HepG2 (cell line): ENCODE data around the gene ZFR. TPM values are rescaled to one million over a fixed set of nuclear protein-coding genes. Genes with fewer than 3 reads are reported as not detected.

Experiments used
- ARNT2 ChIP-seq: sonication (generic); formaldehyde crosslinking; IDR thresholded peaks from 2 replicates; pipeline ENCODE4 v1.8.0; 2022; ENCODE audit warnings: mild to moderate bottlenecking, low read depth, missing genetic modification reagents, moderate library complexity
- BCLAF1 ChIP-seq: fragments of 450-650 bp; IDR thresholded peaks from 2 replicates; pipeline ENCODE4 v1.6.1; 2017; ENCODE audit warnings: mild to moderate bottlenecking
- BHLHE40 ChIP-seq: IDR thresholded peaks from 2 replicates; pipeline ENCODE4 v1.6.1; 2011; ENCODE audit warnings: low read length, improper control_type of control experiment
- CHD2 ChIP-seq: IDR thresholded peaks from 2 replicates; pipeline ENCODE4 v1.6.1; 2011; ENCODE audit warnings: low read depth, low read length, improper control_type of control experiment
- ETV6 ChIP-seq: sonication (generic); formaldehyde crosslinking; conservative IDR thresholded peaks from 2 replicates; pipeline ENCODE4 v1.4.0; 2020; ENCODE audit warnings: missing genetic modification reagents
- FOXP1 ChIP-seq, 2 experiments: fragments of 450-650 bp in 1 of 2; IDR thresholded peaks; 2 replicates each; pipeline ENCODE4 v1.6.1; 2017 to 2018; ENCODE audit warnings: antibody characterized with exemption in 1 of 2
- HDAC2 ChIP-seq: sonication (generic); formaldehyde crosslinking; IDR thresholded peaks from 2 replicates; pipeline ENCODE4 v1.4.0; 2020; ENCODE audit warnings: missing genetic modification reagents
- KLF13 ChIP-seq: sonication (generic); formaldehyde crosslinking; IDR thresholded peaks from 2 replicates; pipeline ENCODE4 v1.4.0; 2020; ENCODE audit warnings: mild to moderate bottlenecking, missing genetic modification reagents
- MAZ ChIP-seq, 2 experiments: sonication (generic) in 1 of 2; formaldehyde crosslinking in 1 of 2; IDR thresholded peaks; 2 replicates each; pipeline versions ENCODE4 v1.5.0 to v1.6.1; 2012 to 2020; ENCODE audit warnings: low read depth in 2 of 2, mild to moderate bottlenecking in 2 of 2, borderline replicate concordance in 1 of 2, improper control_type of control experiment in 1 of 2, low read length in 1 of 2, missing genetic modification reagents in 1 of 2, moderate library complexity in 1 of 2
- MED13 ChIP-seq: sonication (generic); formaldehyde crosslinking; IDR thresholded peaks from 2 replicates; pipeline ENCODE4 v1.5.0; 2020; ENCODE audit warnings: missing genetic modification reagents
- MEIS2 ChIP-seq: sonication (generic); formaldehyde crosslinking; IDR thresholded peaks from 2 replicates; pipeline ENCODE4 v1.9.0; 2021; ENCODE audit warnings: mild to moderate bottlenecking, missing genetic modification reagents
- MIER3 ChIP-seq: IDR thresholded peaks from 2 replicates; pipeline ENCODE4 v1.6.1; 2016; ENCODE audit warnings: missing compliant biosample characterization, borderline replicate concordance
- MXI1 ChIP-seq: IDR thresholded peaks from 3 replicates; pipeline ENCODE4 v1.6.1; 2012; ENCODE audit warnings: low read depth, low read length, inconsistent platforms, borderline replicate concordance
- PAX8 ChIP-seq: sonication (generic); formaldehyde crosslinking; IDR thresholded peaks from 2 replicates; pipeline ENCODE4 v1.8.0; 2022; ENCODE audit warnings: mild to moderate bottlenecking, missing genetic modification reagents, borderline replicate concordance
- REXO4 ChIP-seq: sonication (generic); formaldehyde crosslinking; IDR thresholded peaks from 2 replicates; pipeline ENCODE4 v1.8.0; 2022; ENCODE audit warnings: missing genetic modification reagents, mild to moderate bottlenecking, borderline replicate concordance
- SALL1 ChIP-seq: sonication (generic); formaldehyde crosslinking; IDR thresholded peaks from 2 replicates; pipeline ENCODE4 v1.8.0; 2022; ENCODE audit warnings: mild to moderate bottlenecking, missing genetic modification reagents
- SMAD9 ChIP-seq: sonication (generic); formaldehyde crosslinking; IDR thresholded peaks from 2 replicates; pipeline ENCODE4 v1.5.1; 2020; ENCODE audit warnings: mild to moderate bottlenecking, missing genetic modification reagents
- TCF12 ChIP-seq, 2 experiments: fragments of 450-650 bp in 1 of 2; sonication (generic) in 1 of 2; formaldehyde crosslinking in 1 of 2; IDR thresholded peaks; 2 replicates each; pipeline versions ENCODE4 v1.6.1 to v1.8.0; 2017 to 2022; ENCODE audit warnings: antibody characterized with exemption in 1 of 2, mild to moderate bottlenecking in 1 of 2, missing genetic modification reagents in 1 of 2, moderate library complexity in 1 of 2
- TOPORS ChIP-seq: sonication (generic); formaldehyde crosslinking; IDR thresholded peaks from 2 replicates; pipeline ENCODE4 v1.8.0; 2023; ENCODE audit warnings: mild to moderate bottlenecking, missing genetic modification reagents
- U2AF1 ChIP-seq: fragments of 200-400 bp; formaldehyde crosslinking; optimal IDR thresholded peaks from 2 replicates; pipeline ENCODE3; 2017; ENCODE audit warnings: mild to moderate bottlenecking, low read depth, low read length
- ZFP90 ChIP-seq: sonication (generic); formaldehyde crosslinking; IDR thresholded peaks from 2 replicates; pipeline ENCODE4 v1.8.0; 2022; ENCODE audit warnings: missing genetic modification reagents, mild to moderate bottlenecking, inconsistent platforms, borderline replicate concordance
- ZNF230 ChIP-seq: sonication (generic); formaldehyde crosslinking; IDR thresholded peaks from 2 replicates; pipeline ENCODE4 v1.4.0; 2020; ENCODE audit warnings: mild to moderate bottlenecking, missing genetic modification reagents
- ZNF256 ChIP-seq: sonication (generic); formaldehyde crosslinking; conservative IDR thresholded peaks from 2 replicates; pipeline ENCODE4 v1.4.0; 2020; ENCODE audit warnings: missing genetic modification reagents
- ZNF570 ChIP-seq: sonication (generic); formaldehyde crosslinking; IDR thresholded peaks from 2 replicates; pipeline ENCODE4 v1.4.0; 2020; ENCODE audit warnings: mild to moderate bottlenecking, missing genetic modification reagents, borderline replicate concordance
- ZNF883 ChIP-seq: sonication (generic); formaldehyde crosslinking; IDR thresholded peaks from 2 replicates; pipeline ENCODE4 v1.5.1; 2020; ENCODE audit warnings: mild to moderate bottlenecking, missing genetic modification reagents; ENCODE audit errors: not compliant biosample characterization
- ZSCAN12 ChIP-seq: sonication (generic); formaldehyde crosslinking; IDR thresholded peaks from 2 replicates; pipeline ENCODE4 v1.9.0; 2021; ENCODE audit warnings: mild to moderate bottlenecking, missing genetic modification reagents
- polyA plus RNA-seq, 8 experiments: library from polyadenylated mRNA; depleted of rRNA in 3 of 8; stranded (reverse) in 7 of 8; unstranded in 1 of 8; fragments of >200 nt; fragmentation: Illumina TruSeq in 4 of 8; extraction: Trizol in 4 of 8; gene quantifications; 2 replicates each; pipeline versions ENCODE4 v1.2.1 to v1.2.3, GENCODE V29; 2011 to 2016; ENCODE audit warnings: low read depth in 4 of 8, missing spikeins in 1 of 8, mixed read lengths in 1 of 8; ENCODE audit not compliant: insufficient read depth in 1 of 8
- total RNA-seq, 5 experiments: library from RNA; depleted of rRNA; stranded (reverse); fragments of >200 nt; fragmentation: Illumina TruSeq; extraction: Trizol; gene quantifications; 2 replicates each; pipeline ENCODE4 v1.2.3, GENCODE V29; 2016; ENCODE audit warnings: low read depth in 1 of 5
- TF ChIP-seq, protein P1 (sequence below): IDR thresholded peaks from 2 replicates; pipeline ENCODE4 v1.6.1; 2016; ENCODE audit warnings: missing genetic modification reagents, missing compliant biosample characterization
- TF ChIP-seq, protein P2 (sequence below): sonication (generic); formaldehyde crosslinking; IDR thresholded peaks from 2 replicates; pipeline ENCODE4 v1.5.0; 2020; ENCODE audit warnings: missing genetic modification reagents

ZFR gene
- total and polyA plus RNA-seq, 2 of the 13 experiments (the other 11 are each of a cell fraction or from before 2014, with no cell fraction given), result 89.0 to 92.8 TPM

- TF ChIP-seq PAX8, result no peak
- no peak for TF ChIP-seq MED13 (CRISPR knock-in tag)
- TF ChIP-seq KLF13 (CRISPR knock-in tag), result no peak
- no peak for TF ChIP-seq TCF12 (IDR thresholded peaks at IDR 0.05)
- TF ChIP-seq TCF12 (CRISPR knock-in tag; IDR thresholded peaks at IDR 0.05), result no peak
- TF ChIP-seq ETV6 (CRISPR knock-in tag), result no peak
- TF ChIP-seq HDAC2 (CRISPR knock-in tag), result peak; percentile 67; the same call in 1 of the 2 replicates
- TF ChIP-seq MEIS2 (CRISPR knock-in tag), result no peak
- TF ChIP-seq ZSCAN12, result no peak
- no peak for TF ChIP-seq ZNF570 (CRISPR knock-in tag)
- TF ChIP-seq, protein P1, sequence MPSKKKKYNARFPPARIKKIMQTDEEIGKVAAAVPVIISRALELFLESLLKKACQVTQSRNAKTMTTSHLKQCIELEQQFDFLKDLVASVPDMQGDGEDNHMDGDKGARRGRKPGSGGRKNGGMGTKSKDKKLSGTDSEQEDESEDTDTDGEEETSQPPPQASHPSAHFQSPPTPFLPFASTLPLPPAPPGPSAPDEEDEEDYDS (CRISPR knock-in tag), result no peak; the same call in 1 of the 2 replicates
- TF ChIP-seq ZNF230, result no peak
- TF ChIP-seq TOPORS (CRISPR knock-in tag), result no peak
- TF ChIP-seq U2AF1, result no peak
- TF ChIP-seq SALL1 (CRISPR knock-in tag), result peak; percentile 38; the same call in 1 of the 2 replicates
- no peak for TF ChIP-seq MAZ (IDR thresholded peaks at IDR 0.05; ENCODE audit: borderline replicate concordance, low read depth, low read length)
- no peak for TF ChIP-seq MAZ (CRISPR knock-in tag; IDR thresholded peaks at IDR 0.05; ENCODE audit: low read depth)
- TF ChIP-seq, protein P2, sequence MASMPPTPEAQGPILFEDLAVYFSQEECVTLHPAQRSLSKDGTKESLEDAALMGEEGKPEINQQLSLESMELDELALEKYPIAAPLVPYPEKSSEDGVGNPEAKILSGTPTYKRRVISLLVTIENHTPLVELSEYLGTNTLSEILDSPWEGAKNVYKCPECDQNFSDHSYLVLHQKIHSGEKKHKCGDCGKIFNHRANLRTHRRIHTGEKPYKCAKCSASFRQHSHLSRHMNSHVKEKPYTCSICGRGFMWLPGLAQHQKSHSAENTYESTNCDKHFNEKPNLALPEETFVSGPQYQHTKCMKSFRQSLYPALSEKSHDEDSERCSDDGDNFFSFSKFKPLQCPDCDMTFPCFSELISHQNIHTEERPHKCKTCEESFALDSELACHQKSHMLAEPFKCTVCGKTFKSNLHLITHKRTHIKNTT, result no peak
- TF ChIP-seq ZNF883 (CRISPR knock-in tag), result no peak
- TF ChIP-seq FOXP1 (IDR thresholded peaks at IDR 0.05), result no peak
- peak; percentile 77; the same call in 1 of the 2 replicates for TF ChIP-seq FOXP1 (CRISPR knock-in tag; IDR thresholded peaks at IDR 0.05)
- TF ChIP-seq REXO4 (CRISPR knock-in tag), result no peak
- TF ChIP-seq MIER3 (CRISPR knock-in tag), result peak; percentile 39; the same call in 1 of the 2 replicates
- TF ChIP-seq CHD2, result no peak
- TF ChIP-seq ARNT2, result no peak
- TF ChIP-seq BCLAF1, result no peak
- TF ChIP-seq BHLHE40, result no peak
- no peak; the same call in 2 of the 3 replicates for TF ChIP-seq MXI1
- TF ChIP-seq ZFP90 (CRISPR knock-in tag), result no peak
- no peak for TF ChIP-seq SMAD9 (CRISPR knock-in tag)
- no peak for TF ChIP-seq ZNF256 (CRISPR knock-in tag)
Observed at GRCh38 chr5:32314658-32315057, 129.9 kb downstream of the ZFR start (continued).
